Mammary epithelial cell (primary cell): ENCODE results near the gene LRMDA.

Source experiments
- CTCF ChIP-seq, 2 donors: IDR thresholded peaks in 1 of 2; conservative IDR thresholded peaks in 1 of 2; 2 replicates each; pipeline ENCODE4 v1.5.1; 2011 to 2012; ENCODE audit warnings: inconsistent platforms in 2 of 2, low read length in 2 of 2, mild to moderate bottlenecking in 2 of 2, control low read depth in 1 of 2, low read depth in 1 of 2; ENCODE audit not compliant: insufficient read depth in 1 of 2; ENCODE audit errors: extremely low read depth in 1 of 2
- EZH2 ChIP-seq: IDR thresholded peaks from 2 replicates; pipeline ENCODE4 v1.6.1; 2012; ENCODE audit warnings: low read length, inconsistent platforms, borderline replicate concordance

GRCh38 chr10:75995720-75996119, 564.3 kb downstream of the LRMDA start:
- TF ChIP-seq CTCF (conservative IDR thresholded peaks at IDR 0.05 in 1 of 2, IDR thresholded peaks at IDR 0.05 in 1 of 2; ENCODE audit: extremely low read depth in 1 of 2, insufficient read depth in 1 of 2, low read depth in 1 of 2, low read length in 2 of 2), result no peak
- TF ChIP-seq EZH2, result no peak
